ENCODE results near the gene TERT. TPM values are rescaled to one million over a fixed set of nuclear protein-coding genes. Genes with fewer than 3 reads are reported as not detected.

TERT gene
- total RNA-seq, 1 donor from 2014 or later: not detected

DNA sequence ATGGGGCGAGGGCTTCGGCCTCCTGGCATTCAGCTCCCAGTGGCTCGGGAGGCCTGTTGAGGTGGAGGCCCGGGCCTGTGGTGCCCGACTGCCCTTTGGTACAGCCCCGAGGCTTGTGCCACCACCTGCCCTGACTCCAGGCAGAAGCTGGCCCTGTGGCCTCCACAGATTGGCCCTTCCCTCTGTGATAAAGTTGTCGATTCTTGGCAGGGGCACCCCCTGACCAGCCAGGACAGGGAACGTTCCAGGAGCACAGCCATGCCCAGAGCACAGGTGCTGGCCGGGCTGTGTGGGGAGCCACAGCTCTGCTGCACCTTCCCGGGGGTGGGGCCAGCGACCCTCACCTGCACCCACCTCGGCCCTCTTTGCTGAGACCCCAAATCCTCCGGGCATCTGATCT lies 37.0 kb downstream of the TERT start:
- Mint-ChIP-seq H3K4me3 (ENCODE audit: unreplicated experiment) (no peak overlapping the region), H3K36me3 (ENCODE audit: low read depth) (no peaks in the 10 kb centered on the region)

DNA sequence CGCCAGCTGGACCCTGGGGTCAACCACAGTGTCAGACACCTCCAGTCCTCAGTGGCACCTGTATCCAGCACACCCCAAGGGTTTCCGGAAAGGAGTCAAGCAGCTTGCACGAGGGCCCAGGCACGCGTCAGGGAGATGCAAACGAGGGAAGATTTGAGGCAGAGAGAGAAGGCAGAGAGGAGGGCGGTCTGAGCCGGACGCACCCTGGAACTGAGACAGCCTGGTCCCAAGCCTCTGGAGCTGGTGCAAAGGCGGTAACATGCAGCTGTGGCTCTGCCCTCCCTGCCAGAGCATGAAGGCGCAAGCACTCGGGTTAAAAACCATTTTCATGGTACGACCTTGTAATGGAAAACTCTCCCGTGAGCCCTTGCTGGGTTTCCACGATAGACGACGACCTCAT lies 37.5 kb downstream of the TERT start:
- no peak for DNase-seq (ENCODE audit: low spot score)
- TF ChIP-seq, protein P1, sequence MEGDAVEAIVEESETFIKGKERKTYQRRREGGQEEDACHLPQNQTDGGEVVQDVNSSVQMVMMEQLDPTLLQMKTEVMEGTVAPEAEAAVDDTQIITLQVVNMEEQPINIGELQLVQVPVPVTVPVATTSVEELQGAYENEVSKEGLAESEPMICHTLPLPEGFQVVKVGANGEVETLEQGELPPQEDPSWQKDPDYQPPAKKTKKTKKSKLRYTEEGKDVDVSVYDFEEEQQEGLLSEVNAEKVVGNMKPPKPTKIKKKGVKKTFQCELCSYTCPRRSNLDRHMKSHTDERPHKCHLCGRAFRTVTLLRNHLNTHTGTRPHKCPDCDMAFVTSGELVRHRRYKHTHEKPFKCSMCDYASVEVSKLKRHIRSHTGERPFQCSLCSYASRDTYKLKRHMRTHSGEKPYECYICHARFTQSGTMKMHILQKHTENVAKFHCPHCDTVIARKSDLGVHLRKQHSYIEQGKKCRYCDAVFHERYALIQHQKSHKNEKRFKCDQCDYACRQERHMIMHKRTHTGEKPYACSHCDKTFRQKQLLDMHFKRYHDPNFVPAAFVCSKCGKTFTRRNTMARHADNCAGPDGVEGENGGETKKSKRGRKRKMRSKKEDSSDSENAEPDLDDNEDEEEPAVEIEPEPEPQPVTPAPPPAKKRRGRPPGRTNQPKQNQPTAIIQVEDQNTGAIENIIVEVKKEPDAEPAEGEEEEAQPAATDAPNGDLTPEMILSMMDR (IDR thresholded peaks at IDR 0.05): no peak
- Mint-ChIP-seq H3K36me3 (ENCODE audit: low read depth) (no peaks in the 10 kb centered on the region), H3K4me3 (ENCODE audit: unreplicated experiment) (no peak overlapping the region), H3K4me1 (ENCODE audit: low read depth) (no peaks in the 10 kb centered on the region), H3K9me3 (ENCODE audit: low read depth) (no peaks in the 10 kb centered on the region), H3K27ac (ENCODE audit: unreplicated experiment) (no peak overlapping the region), H3K27me3 (ENCODE audit: low read depth) (peaks cover 40% of the 10 kb centered on the region)

More for the DNA sequence above, 37.0 kb downstream of the TERT start:
- H3K9me3 Mint-ChIP-seq (ENCODE audit: low read depth): no peaks in the 10 kb centered on the region
- H3K4me1 Mint-ChIP-seq (ENCODE audit: low read depth): no peaks in the 10 kb centered on the region
- no peak overlapping the region for H3K27ac Mint-ChIP-seq (ENCODE audit: unreplicated experiment)
- H3K27me3 Mint-ChIP-seq (ENCODE audit: low read depth): peaks cover 42% of the 10 kb centered on the region
- TF ChIP-seq, protein P1 (IDR thresholded peaks at IDR 0.05): no peak
- DNase-seq (ENCODE audit: low spot score): no peak

DNA sequence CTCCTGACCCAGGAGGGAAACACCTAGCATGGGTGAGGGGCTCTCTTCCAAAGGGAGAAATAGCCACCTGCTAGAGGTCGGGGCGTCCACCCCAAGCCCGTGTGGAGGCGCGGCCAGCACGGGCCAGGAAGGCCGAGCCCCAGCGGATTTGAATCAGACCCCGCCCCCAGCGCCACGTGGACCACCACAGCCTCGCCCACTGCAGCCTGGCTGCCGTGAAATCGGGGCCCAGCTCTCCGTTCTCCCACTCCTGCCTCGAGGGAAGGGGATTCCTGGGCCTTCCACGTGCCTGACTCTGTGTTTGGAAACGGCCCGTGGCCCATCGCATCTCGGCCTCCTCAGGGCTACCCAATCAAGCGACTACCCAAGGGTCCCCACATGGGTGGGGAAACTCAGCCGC lies 38.1 kb downstream of the TERT start:
- no peaks in the 10 kb centered on the region for H3K9me3 Mint-ChIP-seq (ENCODE audit: low read depth)
- H3K4me3 Mint-ChIP-seq (ENCODE audit: unreplicated experiment): no peak overlapping the region
- peaks cover 37% of the 10 kb centered on the region for H3K27me3 Mint-ChIP-seq (ENCODE audit: low read depth)
- no peak for DNase-seq (ENCODE audit: low spot score)
- no peaks in the 10 kb centered on the region for H3K36me3 Mint-ChIP-seq (ENCODE audit: low read depth)
- TF ChIP-seq, protein P1 (IDR thresholded peaks at IDR 0.05): no peak
- H3K27ac Mint-ChIP-seq (ENCODE audit: unreplicated experiment): no peak overlapping the region
- H3K4me1 Mint-ChIP-seq (ENCODE audit: low read depth): no peaks in the 10 kb centered on the region

- no peak overlapping the region for H3K27ac Mint-ChIP-seq (ENCODE audit: unreplicated experiment)
- H3K4me3 Mint-ChIP-seq (ENCODE audit: unreplicated experiment): no peak overlapping the region
- TF ChIP-seq, protein P1 (IDR thresholded peaks at IDR 0.05): no peak
Measured at GRCh38 chr5:1255081-1255561, 39.7 kb downstream of the TERT start.

GRCh38 chr5:1254196-1254595 lies 40.7 kb downstream of the TERT start:
- no peaks in the 10 kb centered on the region for H3K36me3 Mint-ChIP-seq (ENCODE audit: low read depth)
- DNase-seq (ENCODE audit: low spot score): no peak
- no peaks in the 10 kb centered on the region for H3K4me1 Mint-ChIP-seq (ENCODE audit: low read depth)
- no peak overlapping the region for H3K4me3 Mint-ChIP-seq (ENCODE audit: unreplicated experiment)
- H3K27me3 Mint-ChIP-seq (ENCODE audit: low read depth): peaks cover 33% of the 10 kb centered on the region
- H3K27ac Mint-ChIP-seq (ENCODE audit: unreplicated experiment): no peak overlapping the region
- TF ChIP-seq, protein P1 (IDR thresholded peaks at IDR 0.05): no peak
- H3K9me3 Mint-ChIP-seq (ENCODE audit: low read depth): no peaks in the 10 kb centered on the region

More at GRCh38 chr5:1255081-1255561, 39.7 kb downstream of the TERT start:
- H3K27me3 Mint-ChIP-seq (ENCODE audit: low read depth): peaks cover 30% of the 10 kb centered on the region
- no peaks in the 10 kb centered on the region for H3K4me1 Mint-ChIP-seq (ENCODE audit: low read depth)
- no peak for DNase-seq (ENCODE audit: low spot score)
- no peaks in the 10 kb centered on the region for H3K36me3 Mint-ChIP-seq (ENCODE audit: low read depth)
- H3K9me3 Mint-ChIP-seq (ENCODE audit: low read depth): no peaks in the 10 kb centered on the region
